Kidney (tissue), 14 donors: Measurements from ENCODE around the gene EXOC3. TPM values are rescaled to one million over a fixed set of nuclear protein-coding genes. Genes with fewer than 3 reads are reported as not detected.

Experiments
- DNase-seq, 5 donors: peaks; one replicate each; pipeline ENCODE4 v3.0.0-alpha.2; 2013 to 2020
- FAIRE-seq: peaks from 2 replicates; lab custom pipeline; 2012; peaks lifted over from hg19 to GRCh38; lab: Jason Lieb, UNC
- H3K27ac ChIP-seq, 2 donors: one replicate each; pipeline ENCODE4 v1.7.0; 2013; ENCODE audit warnings: low read depth in 2 of 2, low read length in 2 of 2, inconsistent platforms in 1 of 2
- H3K27me3 ChIP-seq: one replicate; pipeline ENCODE4 v1.7.1; 2013; ENCODE audit warnings: low read length, inconsistent platforms; ENCODE audit not compliant: control insufficient read depth, insufficient read depth
- H3K36me3 ChIP-seq, 3 donors: one replicate each; pipeline versions ENCODE4 v1.7.0 to v1.7.1; 2013; ENCODE audit warnings: low read length in 3 of 3, control low read depth in 1 of 3, inconsistent platforms in 1 of 3; ENCODE audit not compliant: insufficient read depth in 3 of 3, control insufficient read depth in 2 of 3
- H3K4me1 ChIP-seq, 3 donors: one replicate each; pipeline versions ENCODE4 v1.7.0 to v1.7.1; 2013; ENCODE audit warnings: low read length in 3 of 3, inconsistent platforms in 1 of 3, low read depth in 1 of 3; ENCODE audit not compliant: control insufficient read depth in 2 of 3, insufficient read depth in 2 of 3
- H3K4me3 ChIP-seq, 3 donors: one replicate each; pipeline versions ENCODE4 v1.7.0 to v1.8.1; 2013; ENCODE audit warnings: low read length in 3 of 3, control low read depth in 1 of 3, inconsistent platforms in 1 of 3
- H3K9ac ChIP-seq, 3 donors: one replicate each; pipeline versions ENCODE4 v1.7.0 to v1.7.1; 2013; ENCODE audit warnings: low read length in 3 of 3, control low read depth in 1 of 3, inconsistent platforms in 1 of 3
- H3K9me3 ChIP-seq, 3 donors: one replicate each; pipeline versions ENCODE4 v1.7.0 to v1.7.1; 2013; ENCODE audit warnings: low read length in 3 of 3, control low read depth in 1 of 3, inconsistent platforms in 1 of 3; ENCODE audit not compliant: control insufficient read depth in 2 of 3, insufficient read depth in 1 of 3
- CTCF ChIP-seq: IDR thresholded peaks from 3 replicates; pipeline ENCODE4 v1.5.1; 2012; ENCODE audit warnings: mild to moderate bottlenecking, moderate library complexity, borderline replicate concordance; ENCODE audit not compliant: insufficient read depth; ENCODE audit errors: extremely low read depth
- intact Hi-C: fragments of 100-400 bp; cut with DNase I; formaldehyde crosslinking; loops from one replicate; pipeline ENCODE4 v1.11.1; 2022
- polyA plus RNA-seq: library from polyadenylated mRNA; stranded (reverse); fragments of 350-450 nt; fragmentation: Illumina TruSeq; extraction: RNeasy Lipid Tissue Mini Kit (QIAGEN cat#74804); gene quantifications from one replicate; pipeline ENCODE4 v1.2.3, GENCODE V29; 2014; ENCODE audit warnings: low read depth, low replicate concordance; ENCODE audit not compliant: insufficient read depth
- total RNA-seq: library from RNA; stranded (reverse); fragmentation: NEBNext Ultra II Directional; extraction: Animal tissue kit (Norgen Biotek cat#: 25700); gene quantifications from one replicate; pipeline ENCODE4 v1.2.1, GENCODE V29; 2021
- donor health status: control.
- donor health status: control.
- donor health status: control.
- donor health status: control.
- donor health status: control.
- donor health status: DM: yes; HTN: yes; CAD: no.
- donor health status: Normal renal cell carcinoma (clear cell type).

The EXOC3 gene
- total and polyA plus RNA-seq, 2 donors from 2014 or later: 40.5 to 71.5 TPM

- Histone ChIP-seq H3K27me3 (no peaks in the 10 kb centered on the region), H3K4me1 (peaks cover 0 to 16% (median 6%) of the 10 kb centered on the region in 3 donors), H3K9ac (peak overlapping the region; percentile 78 to 99 (median 95)), H3K27ac (no peak overlapping the region), H3K36me3 (peaks cover 2 to 16% (median 16%) of the 10 kb centered on the region in 3 donors), H3K4me3 (peak overlapping the region; percentile 82 to 98 (median 98)), H3K9me3 (no peaks in the 10 kb centered on the region)
- no peak for FAIRE-seq
- intact Hi-C loops: loop anchor here (10.0 kb wide), 1 partner anchor 461 kb away; no protein-coding TSS in a partner anchor
- no peak for TF ChIP-seq CTCF
- DNase-seq: peak in 2 of 5 donors; percentile 85 to 86
Observed at GRCh38 chr5:443239-444151, 519 bp downstream of the EXOC3 start.

GRCh38 chr5:444226-444625 is 1.2 kb downstream of the EXOC3 start:
- no peak for FAIRE-seq
- H3K9ac ChIP-seq: no peak overlapping the region
- intact Hi-C loops: loop anchor here (10.0 kb wide), 1 partner anchor 461 kb away; no protein-coding TSS in a partner anchor

GRCh38 chr5:445591-445990 is 2.6 kb downstream of the EXOC3 start:
- Histone ChIP-seq H3K27ac (no peak overlapping the region), H3K4me3 (no peak overlapping the region), H3K27me3 (no peaks in the 10 kb centered on the region), H3K4me1 (peaks cover 0 to 16% (median 6%) of the 10 kb centered on the region in 3 donors), H3K9ac (no peak overlapping the region), H3K36me3 (peaks cover 12 to 29% (median 25%) of the 10 kb centered on the region in 3 donors), H3K9me3 (no peaks in the 10 kb centered on the region)
- no peak for FAIRE-seq
- peak in 1 of 5 donors; percentile 31 for DNase-seq
- intact Hi-C loops: loop anchor here (10.0 kb wide), 1 partner anchor 459 kb away; no protein-coding TSS in a partner anchor
- TF ChIP-seq CTCF: no peak

More at GRCh38 chr5:444226-444625, 1.2 kb downstream of the EXOC3 start:
- no peaks in the 10 kb centered on the region for H3K9me3 ChIP-seq
- H3K4me3 ChIP-seq: peak overlapping the region in 1 of 3 donors; percentile 98
- no peak for TF ChIP-seq CTCF
- no peaks in the 10 kb centered on the region for H3K27me3 ChIP-seq
- H3K36me3 ChIP-seq: peaks cover 4 to 23% (median 22%) of the 10 kb centered on the region in 3 donors
- H3K4me1 ChIP-seq: peaks cover 0 to 16% (median 6%) of the 10 kb centered on the region in 3 donors
- peak in 1 of 5 donors; percentile 48 for DNase-seq
- no peak overlapping the region for H3K27ac ChIP-seq
